K562 (cell line): Measurements from ENCODE around the gene AHSP.
A peak's percentile ranks its signal among the peaks of the same experiment; 100 is the strongest.

ENCODE experiments used
- ARID4B ChIP-seq: sonication (generic); formaldehyde crosslinking; IDR thresholded peaks from 2 replicates; pipeline ENCODE4 v1.8.0; 2022; ENCODE audit warnings: mild to moderate bottlenecking, missing genetic modification reagents
- CTCF ChIP-seq, 3 experiments: IDR thresholded peaks in 2 of 3; conservative IDR thresholded peaks in 1 of 3; 2 replicates each; pipeline ENCODE4 v1.5.1; 2011 to 2012; ENCODE audit warnings: low read length in 3 of 3, mild to moderate bottlenecking in 3 of 3, control low read depth in 2 of 3, improper control_type of control experiment in 1 of 3, inconsistent platforms in 1 of 3, low read depth in 1 of 3, mixed read lengths in 1 of 3, moderate library complexity in 1 of 3; ENCODE audit not compliant: insufficient read depth in 2 of 3
- DACH1 ChIP-seq: fragments of 450-650 bp; IDR thresholded peaks from 2 replicates; pipeline ENCODE4 v1.6.1; 2018; ENCODE audit not compliant: partially characterized antibody
- E2F4 ChIP-seq: sonication (generic); formaldehyde crosslinking; IDR thresholded peaks from 2 replicates; pipeline ENCODE4 v1.8.0; 2022; ENCODE audit warnings: mild to moderate bottlenecking, low read depth, missing genetic modification reagents
- GATA2 ChIP-seq: sonication (generic); formaldehyde crosslinking; IDR thresholded peaks from 2 replicates; pipeline ENCODE4 v1.4.0; 2020; ENCODE audit warnings: mild to moderate bottlenecking, missing genetic modification reagents
- MCM5 ChIP-seq: fragments of 450-650 bp; IDR thresholded peaks from 2 replicates; pipeline ENCODE4 v1.6.1; 2016; ENCODE audit warnings: low read depth
- MTA3 ChIP-seq: fragments of 450-650 bp; formaldehyde crosslinking; IDR thresholded peaks from 2 replicates; pipeline ENCODE4 v1.6.1; 2017; ENCODE audit warnings: mild to moderate bottlenecking, borderline replicate concordance
- RERE ChIP-seq: sonication (generic); formaldehyde crosslinking; IDR thresholded peaks from 2 replicates; pipeline ENCODE4 v1.8.0; 2023; ENCODE audit warnings: missing genetic modification reagents, mild to moderate bottlenecking, borderline replicate concordance
- ZNF184 ChIP-seq: sonication (generic); formaldehyde crosslinking; IDR thresholded peaks from 2 replicates; pipeline ENCODE4 v1.5.0; 2020; ENCODE audit warnings: missing genetic modification reagents
- ZNF23 ChIP-seq: fragments of 250-450 bp; sonication (Bioruptor Pico); IDR thresholded peaks from 2 replicates; pipeline ENCODE4 v1.4.0; 2020; ENCODE audit warnings: mild to moderate bottlenecking
- ZSCAN29 ChIP-seq: fragments of 450-650 bp; IDR thresholded peaks from 2 replicates; pipeline ENCODE4 v1.6.1; 2017

DNA sequence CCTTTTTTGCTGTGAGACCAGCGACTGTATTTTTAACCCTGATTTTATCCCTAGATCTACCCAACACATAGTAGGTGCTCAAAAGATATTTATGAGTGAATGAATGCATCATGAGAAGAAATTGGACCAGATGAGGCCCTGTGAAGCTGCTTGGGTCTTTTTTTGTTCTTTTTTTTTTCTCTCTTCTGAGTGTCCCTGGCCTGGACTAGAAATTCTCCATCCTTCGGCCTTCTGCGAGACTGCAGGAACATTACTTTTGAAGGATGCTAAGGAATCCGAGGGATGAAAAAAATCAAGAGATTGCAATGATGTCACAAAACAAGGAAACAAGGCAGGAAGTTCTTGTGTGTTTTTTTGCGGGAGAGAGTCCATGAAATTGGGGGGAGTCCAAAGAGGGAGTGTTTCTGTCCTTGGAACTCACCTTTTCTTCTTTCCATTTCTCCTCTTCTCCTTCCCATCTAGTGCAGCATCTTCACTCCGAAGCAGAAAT lies 18.9 kb upstream of the AHSP start:
- no peak for TF ChIP-seq RERE (CRISPR knock-in tag)
- no peak for TF ChIP-seq CTCF (IDR thresholded peaks at IDR 0.05 in 2 of 3, conservative IDR thresholded peaks at IDR 0.05 in 1 of 3; ENCODE audit: insufficient read depth in 2 of 3, low read depth in 1 of 3, low read length in 3 of 3)
- TF ChIP-seq ZNF23 (CRISPR knock-in tag): no peak
- no peak for TF ChIP-seq E2F4
- TF ChIP-seq ARID4B (CRISPR knock-in tag): no peak
- no peak for TF ChIP-seq MCM5
- TF ChIP-seq ZNF184 (CRISPR knock-in tag): no peak
- no peak for TF ChIP-seq ZSCAN29
- no peak for TF ChIP-seq MTA3
- 0 out of 2 replicates have a peak, but pooled peaks have one; percentile 25 for TF ChIP-seq GATA2 (CRISPR knock-in tag)
- TF ChIP-seq DACH1: no peak
